CD4-positive, alpha-beta memory T cell (primary cell): ENCODE measurements around the gene MKNK1. TPM values are rescaled to one million over a fixed set of nuclear protein-coding genes. Genes with fewer than 3 reads are reported as not detected.

Experiments
- CTCF ChIA-PET: fragments of 350-600 bp; sonication (Branson Sonifier 250); formaldehyde crosslinking; loops from one replicate; lab custom pipeline; 2021; ENCODE audit warnings: inconsistent platforms; ENCODE audit not compliant: partially characterized antibody; lab: Charles Lee
- POLR2A ChIA-PET: fragments of 350-600 bp; sonication (Branson Sonifier 250); formaldehyde crosslinking; loops from one replicate; lab custom pipeline; 2021; ENCODE audit not compliant: partially characterized antibody; lab: Charles Lee
- DNase-seq, 5 donors: peaks; one replicate each; pipeline versions ENCODE4 v3.0.0 to v3.0.0-alpha.2; 2020 to 2022; ENCODE audit warnings: mixed read lengths in 1 of 5
- H3K27ac ChIP-seq: one replicate; pipeline ENCODE4 v1.7.0; 2013; ENCODE audit warnings: low read depth, low read length
- H3K27me3 ChIP-seq: 2 replicates; pipeline ENCODE4 v1.7.0; 2013; ENCODE audit warnings: mild to moderate bottlenecking, low read length, moderate library complexity; ENCODE audit not compliant: insufficient read depth
- H3K36me3 ChIP-seq: 2 replicates; pipeline ENCODE4 v1.7.0; 2013; ENCODE audit warnings: mild to moderate bottlenecking, low read length, moderate library complexity; ENCODE audit not compliant: insufficient read depth
- H3K4me1 ChIP-seq: 2 replicates; pipeline ENCODE4 v1.7.0; 2013; ENCODE audit warnings: mild to moderate bottlenecking, low read length, moderate library complexity; ENCODE audit not compliant: insufficient read depth
- H3K4me3 ChIP-seq, 2 donors: one replicate each; pipeline ENCODE4 v1.7.0; 2013; ENCODE audit warnings: low read length in 2 of 2, mild to moderate bottlenecking in 1 of 2
- H3K9me3 ChIP-seq, 2 donors: one replicate each; pipeline ENCODE4 v1.7.0; 2013; ENCODE audit warnings: low read length in 2 of 2, control low read depth in 1 of 2; ENCODE audit not compliant: control insufficient read depth in 1 of 2
- H3K27ac Mint-ChIP-seq, 7 donors: one replicate each; pipeline ENCODE4 v1.8.0; 2020 to 2021; ENCODE audit warnings: mixed read lengths in 7 of 7, mild to moderate bottlenecking in 6 of 7, inconsistent platforms in 3 of 7, moderate library complexity in 3 of 7
- H3K27me3 Mint-ChIP-seq, 2 donors: one replicate each; pipeline ENCODE4 v1.8.0; 2020 to 2021; ENCODE audit warnings: mixed read lengths in 2 of 2
- H3K36me3 Mint-ChIP-seq, 2 donors: one replicate each; pipeline ENCODE4 v1.8.0; 2020 to 2021; ENCODE audit warnings: mixed read lengths in 2 of 2, inconsistent platforms in 1 of 2, mild to moderate bottlenecking in 1 of 2
- H3K4me1 Mint-ChIP-seq, 4 donors: one replicate each; pipeline ENCODE4 v1.8.0; 2020 to 2021; ENCODE audit warnings: mixed read lengths in 4 of 4, mild to moderate bottlenecking in 1 of 4
- H3K4me3 Mint-ChIP-seq, 8 donors: one replicate each; pipeline ENCODE4 v1.8.0; 2020 to 2021; ENCODE audit warnings: mixed read lengths in 8 of 8, mild to moderate bottlenecking in 7 of 8, moderate library complexity in 6 of 8, inconsistent platforms in 3 of 8
- H3K9me3 Mint-ChIP-seq, 8 donors: one replicate each; pipeline ENCODE4 v1.8.0; 2020 to 2021; ENCODE audit warnings: mixed read lengths in 8 of 8, mild to moderate bottlenecking in 5 of 8, inconsistent platforms in 3 of 8, moderate library complexity in 1 of 8
- intact Hi-C: fragments of 100-400 bp; cut with micrococcal nuclease; formaldehyde crosslinking; loops from one replicate; pipeline ENCODE4 v1.15.1; 2023
- polyA plus RNA-seq, 2 donors: library from polyadenylated mRNA; unstranded; fragments of 300-500 nt; fragmentation: Illumina TruSeq; gene quantifications; one replicate each; pipeline ENCODE4 v1.2.3, GENCODE V29; 2021
- total RNA-seq, 2 experiments: library from RNA; stranded (reverse); gene quantifications; one replicate each; pipeline ENCODE4 v1.2.3, GENCODE V29; 2021

MKNK1 gene
- total and polyA plus RNA-seq, 4 experiments from 2014 or later = 29.3 to 54.9 (median 43.8) TPM

DNA sequence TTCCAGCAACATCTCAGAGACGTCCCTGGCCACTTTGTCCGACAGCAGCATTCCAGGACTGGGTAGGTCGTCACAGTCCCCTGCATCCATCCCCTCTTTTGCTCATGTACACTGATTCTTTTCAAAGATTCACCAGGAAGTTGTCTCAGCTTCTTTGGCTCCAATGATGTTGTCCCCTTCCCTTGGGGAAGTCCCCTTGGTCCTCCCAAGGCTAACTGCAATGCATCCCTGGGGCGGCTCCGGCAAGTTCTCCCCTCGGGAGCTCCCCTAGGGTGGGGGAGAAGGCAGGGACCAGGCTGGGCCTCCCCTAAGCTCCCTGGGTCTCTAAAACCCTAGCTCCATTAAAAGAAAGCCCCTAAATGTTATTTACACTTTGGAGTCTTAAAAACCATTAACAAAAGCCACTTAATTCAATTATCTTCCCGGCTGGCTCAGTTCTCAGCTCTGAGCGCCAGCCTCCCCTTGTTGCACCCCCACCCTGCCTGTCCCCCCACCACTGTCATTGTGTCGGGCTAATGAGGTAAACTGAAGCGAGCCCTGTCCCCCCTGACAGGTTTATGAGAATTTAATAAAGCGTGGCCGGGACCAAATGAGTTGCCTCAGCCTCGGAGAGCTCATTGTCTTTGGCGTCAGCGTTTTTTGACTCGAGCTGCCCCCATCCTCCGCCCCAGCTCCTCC lies 77.9 kb downstream of the MKNK1 start:
- no peaks in the 10 kb centered on the region for H3K36me3 Mint-ChIP-seq
- no peak for DNase-seq
- Histone ChIP-seq H3K27ac (no peak overlapping the region), H3K9me3 (no peaks in the 10 kb centered on the region), H3K4me1 (peaks cover 5% of the 10 kb centered on the region), H3K27me3 (no peaks in the 10 kb centered on the region), H3K4me3 (no peak overlapping the region), H3K36me3 (no peaks in the 10 kb centered on the region)
- ChIA-PET CTCF (interaction anchor here (1.2 to 5.5 kb wide), 7 partner anchors 9 to 152 kb away, joined by 3 to 67 read pairs (median 8); a partner anchor contains a TSS), POLR2A (no interaction called here)
- H3K9me3 Mint-ChIP-seq = no peaks in the 10 kb centered on the region
- H3K4me3 Mint-ChIP-seq = no peak overlapping the region
- H3K27ac Mint-ChIP-seq = no peak overlapping the region
- H3K4me1 Mint-ChIP-seq = peaks cover 6 to 16% (median 10%) of the 10 kb centered on the region in 4 donors
- intact Hi-C loops = no loop called here
- H3K27me3 Mint-ChIP-seq = peaks cover 19 to 26% of the 10 kb centered on the region in 2 donors

DNA sequence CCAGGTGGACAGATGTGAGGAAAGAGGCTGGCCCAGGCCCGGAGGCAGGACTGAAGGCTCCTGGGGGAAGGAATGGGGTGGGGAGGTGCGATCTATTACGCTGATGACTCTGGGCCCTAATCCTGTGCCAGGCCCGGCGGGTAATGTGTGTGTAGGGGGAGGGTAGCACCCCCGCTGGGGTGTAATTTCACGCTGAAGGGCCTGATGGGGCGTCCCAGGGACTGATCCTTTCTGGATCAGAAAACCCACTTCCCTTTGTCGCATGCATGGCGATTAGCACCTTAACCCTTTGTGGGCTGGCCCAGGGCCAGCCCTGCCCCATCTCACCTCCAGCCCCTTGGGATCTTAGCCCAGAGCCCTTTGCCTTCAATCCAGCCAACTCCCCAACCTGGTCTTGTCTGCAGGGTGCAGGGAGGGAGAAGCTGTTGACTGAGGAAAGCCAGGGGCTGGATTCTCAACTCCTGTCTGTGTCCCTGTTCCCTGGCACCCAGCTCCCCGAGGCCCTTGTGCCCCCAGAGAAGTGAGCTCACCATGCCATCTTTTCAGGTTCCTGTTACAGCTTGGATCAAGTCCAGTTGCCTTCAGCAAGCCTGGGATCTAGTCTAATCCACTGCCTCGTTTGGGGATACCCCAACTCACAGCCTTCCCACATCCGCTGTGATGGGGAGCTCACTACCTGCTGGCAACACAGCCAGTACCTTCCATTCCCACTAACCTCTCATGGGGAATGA lies 78.7 kb downstream of the MKNK1 start:
- no peaks in the 10 kb centered on the region for H3K9me3 Mint-ChIP-seq
- no peak for DNase-seq
- peaks cover 19 to 26% of the 10 kb centered on the region in 2 donors for H3K27me3 Mint-ChIP-seq
- no peak overlapping the region for H3K27ac ChIP-seq
- ChIA-PET POLR2A (no interaction called here), CTCF (interaction anchor here (0.7 to 5.5 kb wide), 7 partner anchors 9 to 117 kb away, joined by 3 to 67 read pairs (median 8); a partner anchor contains a TSS)
- H3K4me1 ChIP-seq = peaks cover 5% of the 10 kb centered on the region
- no peak overlapping the region for H3K4me3 ChIP-seq
- no peaks in the 10 kb centered on the region for H3K27me3 ChIP-seq
- intact Hi-C loops = no loop called here
- no peaks in the 10 kb centered on the region for H3K36me3 Mint-ChIP-seq
- no peaks in the 10 kb centered on the region for H3K36me3 ChIP-seq
- peaks cover 6 to 16% (median 10%) of the 10 kb centered on the region in 4 donors for H3K4me1 Mint-ChIP-seq
- no peak overlapping the region for H3K27ac Mint-ChIP-seq
- H3K4me3 Mint-ChIP-seq = no peak overlapping the region
- no peaks in the 10 kb centered on the region for H3K9me3 ChIP-seq

DNA sequence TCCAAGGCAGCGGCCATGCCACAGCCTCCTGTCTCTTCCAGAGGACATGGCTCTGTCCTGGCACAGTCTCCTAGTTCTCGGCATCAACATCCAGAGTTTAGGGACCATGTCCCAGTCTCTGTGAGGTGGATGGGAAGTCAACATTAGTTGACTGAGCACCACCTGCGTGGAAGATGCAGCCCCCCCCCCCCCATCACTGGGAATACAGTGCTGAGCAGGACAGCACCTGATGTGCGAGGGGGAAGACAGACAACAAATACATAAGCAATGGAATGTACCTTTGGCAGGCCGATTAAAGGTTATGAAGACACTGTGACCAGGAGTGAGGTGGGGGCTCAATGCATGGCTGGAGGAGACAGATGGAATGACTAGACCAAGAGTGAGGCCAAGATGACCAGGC lies 79.2 kb downstream of the MKNK1 start:
- H3K27me3 Mint-ChIP-seq = peaks cover 19 to 26% of the 10 kb centered on the region in 2 donors
- no peak overlapping the region for H3K4me3 ChIP-seq
- no peak for DNase-seq

DNA sequence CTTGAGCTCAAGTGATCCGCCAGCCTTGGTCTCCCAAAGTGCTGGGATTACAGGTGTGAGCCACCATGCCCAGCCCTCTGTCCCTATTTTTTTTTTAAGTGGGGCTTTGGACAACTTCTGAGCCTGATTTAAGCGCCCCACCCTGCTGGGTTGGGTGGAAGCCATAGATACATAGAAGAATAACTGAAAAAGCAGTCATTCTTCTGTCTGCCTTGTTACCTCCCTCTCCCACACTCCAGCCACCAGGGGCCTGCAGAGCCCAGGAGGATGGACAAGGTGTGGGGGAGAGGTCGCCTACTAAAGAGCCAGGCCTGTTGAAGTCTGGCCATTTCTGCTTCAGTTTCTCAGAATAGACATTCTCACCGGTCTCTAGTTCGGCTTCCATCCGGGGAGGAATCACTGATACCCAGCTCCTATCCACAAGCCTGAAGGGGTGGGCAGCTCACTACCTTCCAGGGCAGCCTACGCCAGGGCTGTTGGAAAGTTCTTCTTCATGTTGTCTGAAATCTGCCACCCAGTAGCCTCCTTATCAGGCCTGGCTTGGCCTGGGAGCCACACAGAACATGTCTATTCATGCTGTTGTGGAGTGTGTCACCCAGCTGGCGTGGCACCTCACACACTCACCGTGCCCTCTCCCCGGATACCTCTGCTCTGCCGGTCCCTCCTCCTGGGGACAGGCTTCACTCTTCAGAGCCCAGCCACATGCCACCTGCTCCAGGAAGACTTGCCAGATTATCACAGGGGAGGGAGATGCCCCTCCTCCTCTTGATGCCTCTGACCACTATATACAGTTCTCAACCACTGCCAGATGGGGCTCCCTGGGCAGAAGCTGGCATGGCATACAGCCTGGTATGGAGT lies 80.3 kb downstream of the MKNK1 start:
- Mint-ChIP-seq H3K27me3 (peaks cover 13 to 23% of the 10 kb centered on the region in 2 donors), H3K4me1 (peaks cover 6 to 10% (median 9%) of the 10 kb centered on the region in 4 donors), H3K9me3 (no peaks in the 10 kb centered on the region), H3K27ac (no peak overlapping the region), H3K36me3 (no peaks in the 10 kb centered on the region), H3K4me3 (no peak overlapping the region)
- ChIA-PET POLR2A (no interaction called here), CTCF (interaction anchor here (1.1 to 1.5 kb wide), 2 partner anchors 16 to 82 kb away, joined by 3 to 4 read pairs; no protein-coding TSS in a partner anchor)
- Histone ChIP-seq H3K27ac (no peak overlapping the region), H3K27me3 (no peaks in the 10 kb centered on the region), H3K4me1 (peaks cover 5% of the 10 kb centered on the region), H3K9me3 (no peaks in the 10 kb centered on the region), H3K4me3 (no peak overlapping the region), H3K36me3 (no peaks in the 10 kb centered on the region)
- DNase-seq = no peak
- intact Hi-C loops = no loop called here

More for the DNA sequence above, 79.2 kb downstream of the MKNK1 start:
- Histone ChIP-seq H3K9me3 (no peaks in the 10 kb centered on the region), H3K36me3 (no peaks in the 10 kb centered on the region), H3K27ac (no peak overlapping the region), H3K27me3 (no peaks in the 10 kb centered on the region), H3K4me1 (peaks cover 5% of the 10 kb centered on the region)
- Mint-ChIP-seq H3K4me1 (peaks cover 6 to 16% (median 10%) of the 10 kb centered on the region in 4 donors), H3K36me3 (no peaks in the 10 kb centered on the region), H3K4me3 (no peak overlapping the region), H3K27ac (no peak overlapping the region), H3K9me3 (no peaks in the 10 kb centered on the region)
- intact Hi-C loops = no loop called here
- ChIA-PET CTCF (interaction anchor here (1.8 kb wide), 1 partner anchor 10 kb away, joined by 8 read pairs; a partner anchor contains a TSS), POLR2A (no interaction called here)

DNA sequence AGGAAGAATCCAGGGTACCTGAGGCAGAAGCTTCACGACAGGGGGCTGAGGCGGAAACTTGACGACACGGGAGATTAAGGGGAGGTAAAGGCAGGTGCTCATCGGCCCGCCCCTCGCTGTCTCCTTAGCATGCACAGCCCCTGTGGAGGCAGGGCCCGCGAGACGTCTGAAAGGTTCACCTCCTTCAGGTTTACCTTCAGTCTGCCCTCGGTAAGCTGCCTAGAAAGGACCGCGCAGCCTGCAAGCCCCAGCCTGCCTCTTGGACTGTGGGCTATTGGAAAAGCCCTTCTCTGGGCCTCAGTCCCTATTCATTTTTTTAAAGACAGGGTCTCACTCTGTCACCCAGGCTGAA lies 81.1 kb downstream of the MKNK1 start:
- DNase-seq = no peak
- no peak overlapping the region for H3K4me3 Mint-ChIP-seq
- H3K4me1 Mint-ChIP-seq = peaks cover 1 to 10% (median 4%) of the 10 kb centered on the region in 4 donors
- Histone ChIP-seq H3K9me3 (no peaks in the 10 kb centered on the region), H3K27ac (no peak overlapping the region), H3K36me3 (no peaks in the 10 kb centered on the region), H3K4me3 (no peak overlapping the region), H3K27me3 (no peaks in the 10 kb centered on the region), H3K4me1 (peaks cover 5% of the 10 kb centered on the region)
- H3K27me3 Mint-ChIP-seq = peaks cover 13 to 18% of the 10 kb centered on the region in 2 donors
- CTCF ChIA-PET = interaction anchor here (1.1 to 1.5 kb wide), 4 partner anchors 10 to 81 kb away, joined by 3 to 5 read pairs (median 4); no protein-coding TSS in a partner anchor
- POLR2A ChIA-PET = interaction anchor here (0.7 kb wide), 1 partner anchor 15 kb away, joined by 3 read pairs; no protein-coding TSS in a partner anchor
- no peaks in the 10 kb centered on the region for H3K36me3 Mint-ChIP-seq
- intact Hi-C loops = no loop called here
- H3K27ac Mint-ChIP-seq = no peak overlapping the region
- H3K9me3 Mint-ChIP-seq = no peaks in the 10 kb centered on the region

DNA sequence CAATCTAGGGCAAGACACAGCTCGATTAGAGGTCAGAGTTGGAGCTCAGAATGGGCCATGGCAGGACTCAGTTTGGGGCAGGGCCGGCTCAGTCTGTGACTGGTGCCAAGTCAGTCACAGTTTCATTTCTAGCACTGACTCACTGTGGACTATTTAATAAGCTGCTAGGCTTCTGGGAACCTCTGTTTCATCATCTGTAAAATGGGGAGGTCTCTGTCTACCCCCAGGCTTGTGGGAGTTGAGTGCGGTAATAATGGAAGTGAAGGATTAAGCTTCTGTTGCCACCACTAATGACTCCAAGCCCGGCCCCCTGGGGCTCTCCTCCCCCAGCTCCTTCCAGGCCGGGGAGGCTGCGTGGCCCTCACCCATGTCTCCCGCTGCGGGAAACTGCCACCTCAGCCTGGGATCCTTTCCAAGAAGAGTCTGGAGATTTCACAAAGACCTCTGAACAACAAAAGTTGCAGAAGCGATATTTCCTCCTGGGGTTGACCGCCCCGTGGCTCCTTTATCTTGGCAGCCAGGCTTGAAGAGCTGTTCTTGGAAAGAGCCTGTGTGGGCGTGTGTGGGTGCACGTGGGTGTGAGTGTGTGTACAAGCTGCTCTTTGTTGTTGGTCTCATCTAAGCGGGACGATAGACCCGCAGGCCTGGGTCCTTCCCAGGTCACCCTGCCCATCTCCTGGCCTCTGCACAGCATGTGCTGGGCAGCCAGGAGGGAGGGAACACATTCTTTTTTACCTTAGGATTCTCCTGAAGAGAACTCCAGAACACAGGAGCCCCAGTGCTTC lies 81.7 kb downstream of the MKNK1 start:
- Mint-ChIP-seq H3K27ac (peak overlapping the region in 1 of 7 donors; percentile 38), H3K4me1 (peaks cover 0 to 10% (median 4%) of the 10 kb centered on the region in 4 donors), H3K4me3 (peak overlapping the region in 1 of 8 donors; percentile 66), H3K9me3 (no peaks in the 10 kb centered on the region), H3K36me3 (no peaks in the 10 kb centered on the region), H3K27me3 (peaks cover 12 to 18% of the 10 kb centered on the region in 2 donors)
- H3K27ac ChIP-seq = no peak overlapping the region
- no peak overlapping the region for H3K4me3 ChIP-seq
- ChIA-PET CTCF (interaction anchor here (1.1 to 1.5 kb wide), 4 partner anchors 11 to 80 kb away, joined by 3 to 5 read pairs (median 4); no protein-coding TSS in a partner anchor), POLR2A (interaction anchor here (0.7 kb wide), 1 partner anchor 16 kb away, joined by 3 read pairs; no protein-coding TSS in a partner anchor)
- H3K27me3 ChIP-seq = no peaks in the 10 kb centered on the region
- peaks cover 5% of the 10 kb centered on the region for H3K4me1 ChIP-seq
- DNase-seq = no peak
- no peaks in the 10 kb centered on the region for H3K36me3 ChIP-seq
- H3K9me3 ChIP-seq = no peaks in the 10 kb centered on the region
- intact Hi-C loops = no loop called here
